ENCODE measurements around the gene ZNF684. TPM values are rescaled to one million over a fixed set of nuclear protein-coding genes. Genes with fewer than 3 reads are reported as not detected.
A peak's percentile ranks its signal among the peaks of the same experiment; 100 is the strongest.
"Not testable (repeated sequence)": the region's sequence is repeated elsewhere in the genome, so short reads cannot be mapped to it uniquely, and the experiment has no call there.

Gene ZNF684
- total RNA-seq = 1 to 10 TPM; 4.5 to 6.6 TPM

GRCh38 chr1:40531381-40532061 is at the start of gene ZNF684:
ZNF684 (plus strand) TSS chr1:40531637; CDS start chr1:40533167, 1,530 bp downstream.
- H3K36me3 Mint-ChIP-seq (ENCODE audit: low read depth) = peaks cover 17% of the 10 kb centered on the region
- peaks cover 8% of the 10 kb centered on the region for H3K9me3 Mint-ChIP-seq (ENCODE audit: low read depth)
- ChIA-PET CTCF (interaction anchor here (0.6 to 2.4 kb wide), 24 partner anchors 8 to 689 kb away, joined by 3 to 15 read pairs (median 4); partner anchors contain the start of genes EXO5, NFYC and ZFP69B), POLR2A (interaction anchor here (0.7 to 1.0 kb wide), 3 partner anchors 82 to 449 kb away, joined by 3 to 4 read pairs (median 3); partner anchors contain the start of gene SMAP2)
- peaks cover 6% of the 10 kb centered on the region for H3K27me3 Mint-ChIP-seq
- H3K4me3 Mint-ChIP-seq = peak within 1 kb of the TSS; percentile 88
- intact Hi-C loops (cut with DNase I, micrococcal nuclease) = loop anchor here (1.0 to 5.0 kb wide), 9 partner anchors 23 to 387 kb away; partner anchors contain the start of genes EXO5 (in 2 of the 2), RIMS3 (in 2 of the 2), ZFP69B (in 2 of the 2) and CITED4 (in 1 of the 2)
- H3K27ac Mint-ChIP-seq = peak within 1 kb of the TSS; percentile 83
- ATAC-seq (peak; percentile 98), DNase-seq (peak; percentile 91)
- H3K4me1 Mint-ChIP-seq = peaks cover 17% of the 10 kb centered on the region

- Mint-ChIP-seq H3K36me3 (ENCODE audit: low read depth) (peaks cover 81% of the 10 kb centered on the region), H3K4me1 (peaks cover 5% of the 10 kb centered on the region), H3K27ac (no peak overlapping the region), H3K4me3 (no peak overlapping the region), H3K27me3 (no peaks in the 10 kb centered on the region), H3K9me3 (ENCODE audit: low read depth) (peaks cover 56% of the 10 kb centered on the region)
- ChIA-PET POLR2A (no interaction called here), CTCF (interaction anchor here (1.0 kb wide), 1 partner anchor 12 kb away, joined by 3 read pairs; no protein-coding TSS in a partner anchor)
- no peak for DNase-seq
- ATAC-seq = no peak
- intact Hi-C loops (cut with DNase I, micrococcal nuclease) = loop anchor here in 1 of 2 experiments (2.0 kb wide), 1 partner anchor 33 kb away; no protein-coding TSS in a partner anchor
Measured at GRCh38 chr1:40495315-40495903, 36.0 kb upstream of the ZNF684 start.

GRCh38 chr1:40502651-40503050 is 28.8 kb upstream of the ZNF684 start:
- Mint-ChIP-seq H3K36me3 (ENCODE audit: low read depth) (peaks cover 78% of the 10 kb centered on the region), H3K9me3 (ENCODE audit: low read depth) (peaks cover 40% of the 10 kb centered on the region)
- ATAC-seq; H3K4me1 Mint-ChIP-seq; H3K27me3 Mint-ChIP-seq; CTCF ChIA-PET; POLR2A ChIA-PET; H3K4me3 Mint-ChIP-seq; intact Hi-C loops (cut with DNase I, micrococcal nuclease); DNase-seq; H3K27ac Mint-ChIP-seq: not testable (repeated sequence)

GRCh38 chr1:40507973-40508372 is 23.5 kb upstream of the ZNF684 start:
- ChIA-PET POLR2A (interaction anchor here (0.6 to 1.0 kb wide), 2 partner anchors 25 to 29 kb away, joined by 3 to 4 read pairs; no protein-coding TSS in a partner anchor), CTCF (interaction anchor here (1.3 to 1.8 kb wide), 2 partner anchors 8 to 24 kb away, joined by 3 to 15 read pairs; partner anchors contain the start of gene ZNF684)
- H3K9me3 Mint-ChIP-seq (ENCODE audit: low read depth) = peaks cover 22% of the 10 kb centered on the region

GRCh38 chr1:40508375-40509341 is 22.8 kb upstream of the ZNF684 start, which contains the start of gene EXO5:
EXO5 (plus strand) TSS chr1:40508767; CDS start chr1:40514545, 5,778 bp downstream.
- Mint-ChIP-seq H3K4me3 (peak within 1 kb of the TSS; percentile 75), H3K9me3 (ENCODE audit: low read depth) (peaks cover 22% of the 10 kb centered on the region), H3K27ac (peak within 1 kb of the TSS; percentile 88), H3K36me3 (ENCODE audit: low read depth) (peaks cover 60% of the 10 kb centered on the region), H3K4me1 (peaks cover 14% of the 10 kb centered on the region), H3K27me3 (no peaks in the 10 kb centered on the region)
- ChIA-PET POLR2A (interaction anchor here (0.6 to 1.0 kb wide), 5 partner anchors 24 to 341 kb away, joined by 3 to 6 read pairs (median 4); partner anchors contain the start of gene ZFP69), CTCF (interaction anchor here (1.1 to 1.8 kb wide), 4 partner anchors 9 to 1290 kb away, joined by 3 to 15 read pairs (median 3); partner anchors contain the start of gene ZNF684)
- intact Hi-C loops (cut with DNase I, micrococcal nuclease) = loop anchor here (1.0 kb wide), 4 partner anchors 23 to 58 kb away; partner anchors contain the start of genes ZNF684 (in 2 of the 2), ZFP69 (in 1 of the 2) and ZFP69B (in 1 of the 2)
- ATAC-seq = peak; percentile 99
- DNase-seq = peak; percentile 94

More at GRCh38 chr1:40507973-40508372, 23.5 kb upstream of the ZNF684 start:
- peak overlapping the region; percentile 75 for H3K4me3 Mint-ChIP-seq
- peaks cover 14% of the 10 kb centered on the region for H3K4me1 Mint-ChIP-seq
- no peaks in the 10 kb centered on the region for H3K27me3 Mint-ChIP-seq
- ATAC-seq = no peak
- H3K27ac Mint-ChIP-seq = peak overlapping the region; percentile 88
- DNase-seq = no peak
- intact Hi-C loops (cut with DNase I, micrococcal nuclease) = loop anchor here (1.0 kb wide), 4 partner anchors 23 to 58 kb away; partner anchors contain the start of genes ZNF684 (in 2 of the 2), ZFP69 (in 1 of the 2) and ZFP69B (in 1 of the 2)
- H3K36me3 Mint-ChIP-seq (ENCODE audit: low read depth) = peaks cover 65% of the 10 kb centered on the region

- peaks cover 27% of the 10 kb centered on the region for H3K36me3 Mint-ChIP-seq (ENCODE audit: low read depth)
- CTCF ChIA-PET = interaction anchor here (1.4 kb wide), 1 partner anchor 13 kb away, joined by 4 read pairs; no protein-coding TSS in a partner anchor
- no peaks in the 10 kb centered on the region for H3K4me1 Mint-ChIP-seq
- no peak for DNase-seq
- no peak overlapping the region for H3K27ac Mint-ChIP-seq
- H3K4me3 Mint-ChIP-seq = no peak overlapping the region
- no peak for ATAC-seq
- H3K27me3 Mint-ChIP-seq = peaks cover 3% of the 10 kb centered on the region
- POLR2A ChIA-PET = interaction anchor here (0.6 kb wide), 1 partner anchor 178 kb away, joined by 3 read pairs; no protein-coding TSS in a partner anchor
- intact Hi-C loops (cut with DNase I, micrococcal nuclease) = no loop called here
- H3K9me3 Mint-ChIP-seq (ENCODE audit: low read depth) = peaks cover 41% of the 10 kb centered on the region
Measured at GRCh38 chr1:40519517-40519916, 11.9 kb upstream of the ZNF684 start.

- H3K36me3 Mint-ChIP-seq (ENCODE audit: low read depth) = peaks cover 16% of the 10 kb centered on the region
- peaks cover 10% of the 10 kb centered on the region for H3K27me3 Mint-ChIP-seq
- ATAC-seq (no peak), DNase-seq (no peak)
- intact Hi-C loops (cut with DNase I, micrococcal nuclease) = loop anchor here (1.0 to 5.0 kb wide), 8 partner anchors 23 to 369 kb away; partner anchors contain the start of genes EXO5 (in 2 of the 2), RIMS3 (in 2 of the 2), ZFP69B (in 2 of the 2) and CITED4 (in 1 of the 2)
- ChIA-PET POLR2A (interaction anchor here (0.8 to 1.0 kb wide), 2 partner anchors 158 to 449 kb away, joined by 3 read pairs; partner anchors contain the start of gene SMAP2), CTCF (interaction anchor here (0.7 to 2.4 kb wide), 11 partner anchors 21 to 422 kb away, joined by 3 to 15 read pairs (median 3); partner anchors contain the start of genes EXO5 and NFYC)
- H3K9me3 Mint-ChIP-seq (ENCODE audit: low read depth) = peaks cover 12% of the 10 kb centered on the region
- peak overlapping the region; percentile 83 for H3K27ac Mint-ChIP-seq
- peak overlapping the region; percentile 88 for H3K4me3 Mint-ChIP-seq
- peaks cover 17% of the 10 kb centered on the region for H3K4me1 Mint-ChIP-seq
Measured at GRCh38 chr1:40530735-40531380, 579 bp upstream of the ZNF684 start.

GRCh38 chr1:40532062-40532389 is 589 bp downstream of the ZNF684 start:
- intact Hi-C loops (cut with DNase I, micrococcal nuclease) = loop anchor here (2.0 to 5.0 kb wide), 4 partner anchors 135 to 387 kb away; partner anchors contain the start of genes CITED4 (in 1 of the 2), RIMS3 (in 1 of the 2) and RLF (in 1 of the 2)
- DNase-seq (no peak), ATAC-seq (no peak)
- CTCF ChIA-PET = interaction anchor here (0.6 to 2.4 kb wide), 33 partner anchors 8 to 1103 kb away, joined by 3 to 15 read pairs (median 4); partner anchors contain the start of genes EXO5, NFYC and ZFP69B
- peaks cover 6% of the 10 kb centered on the region for H3K27me3 Mint-ChIP-seq
- H3K36me3 Mint-ChIP-seq (ENCODE audit: low read depth) = peaks cover 20% of the 10 kb centered on the region
- peaks cover 17% of the 10 kb centered on the region for H3K4me1 Mint-ChIP-seq
- peak overlapping the region; percentile 88 for H3K4me3 Mint-ChIP-seq
- H3K27ac Mint-ChIP-seq = peak overlapping the region; percentile 83
- POLR2A ChIA-PET = interaction anchor here (0.7 kb wide), 1 partner anchor 82 kb away, joined by 4 read pairs; no protein-coding TSS in a partner anchor
- H3K9me3 Mint-ChIP-seq (ENCODE audit: low read depth) = peaks cover 8% of the 10 kb centered on the region

- Mint-ChIP-seq H3K4me3 (peak overlapping the region; percentile 88), H3K27me3 (peaks cover 4% of the 10 kb centered on the region), H3K36me3 (ENCODE audit: low read depth) (peaks cover 23% of the 10 kb centered on the region), H3K4me1 (peaks cover 17% of the 10 kb centered on the region), H3K27ac (no peak overlapping the region), H3K9me3 (ENCODE audit: low read depth) (peaks cover 6% of the 10 kb centered on the region)
- CTCF ChIA-PET = interaction anchor here (0.6 to 2.4 kb wide), 40 partner anchors 9 to 1102 kb away, joined by 3 to 15 read pairs (median 4); partner anchors contain the start of genes EXO5, NFYC and ZFP69B
- intact Hi-C loops (cut with DNase I, micrococcal nuclease) = loop anchor here (2.0 to 5.0 kb wide), 4 partner anchors 134 to 388 kb away; partner anchors contain the start of genes CITED4 (in 1 of the 2), RIMS3 (in 1 of the 2) and RLF (in 1 of the 2)
- POLR2A ChIA-PET = interaction anchor here (0.6 to 0.9 kb wide), 4 partner anchors 25 to 243 kb away, joined by 3 to 5 read pairs (median 4); no protein-coding TSS in a partner anchor
- DNase-seq (peak; percentile 47), ATAC-seq (peak; percentile 17)
Measured at GRCh38 chr1:40532844-40533424, 1.5 kb downstream of the ZNF684 start.

Data from activated CD4-positive, alpha-beta T cell treated with anti-CD3 and anti-CD28 coated beads for 36 hours (primary cell).